H9 (cell line): ENCODE data around the gene ATXN7L3B. TPM values are rescaled to one million over a fixed set of nuclear protein-coding genes. Genes with fewer than 3 reads are reported as not detected.

Source experiments
- DNase-seq: peaks from one replicate; pipeline ENCODE4 v3.0.0-alpha.2; 2017
- H2AFZ ChIP-seq: one replicate; pipeline ENCODE4 v1.6.1; 2013; ENCODE audit warnings: mild to moderate bottlenecking, low read length, control low read depth, moderate library complexity
- H2AK5ac ChIP-seq: 2 replicates; pipeline ENCODE4 v1.6.1; 2013; ENCODE audit warnings: low read length, control low read depth, mixed read lengths; ENCODE audit not compliant: insufficient read length
- H2BK120ac ChIP-seq: one replicate; pipeline ENCODE4 v1.6.1; 2013; ENCODE audit warnings: low read depth, mild to moderate bottlenecking, low read length, control low read depth, inconsistent platforms; ENCODE audit not compliant: poor library complexity, severe bottlenecking
- H2BK12ac ChIP-seq: 2 replicates; pipeline ENCODE4 v1.6.1; 2013; ENCODE audit warnings: low read length, control low read depth, mixed read lengths, low read depth; ENCODE audit not compliant: insufficient read length
- H2BK15ac ChIP-seq: 2 replicates; pipeline ENCODE4 v1.6.1; 2013; ENCODE audit warnings: low read depth, low read length, control low read depth
- H2BK20ac ChIP-seq: one replicate; pipeline ENCODE4 v1.6.1; 2013; ENCODE audit warnings: low read depth, mild to moderate bottlenecking, low read length, control low read depth, inconsistent platforms; ENCODE audit not compliant: poor library complexity, severe bottlenecking
- H2BK5ac ChIP-seq: 2 replicates; pipeline ENCODE4 v1.6.1; 2013; ENCODE audit warnings: low read length, control low read depth, mixed read lengths; ENCODE audit not compliant: insufficient read length
- H3K14ac ChIP-seq: 2 replicates; pipeline ENCODE4 v1.6.1; 2013; ENCODE audit warnings: low read length, control low read depth; ENCODE audit not compliant: insufficient read depth
- H3K18ac ChIP-seq: 2 replicates; pipeline ENCODE4 v1.6.1; 2013; ENCODE audit warnings: low read depth, mild to moderate bottlenecking, mixed read lengths, low read length, control low read depth; ENCODE audit not compliant: insufficient read length
- H3K23ac ChIP-seq: 2 replicates; pipeline ENCODE4 v1.6.1; 2013; ENCODE audit warnings: low read length, control low read depth, mixed read lengths, low read depth; ENCODE audit not compliant: insufficient read length
- H3K23me2 ChIP-seq: 2 replicates; pipeline ENCODE4 v1.6.1; 2013; ENCODE audit warnings: low read depth, mild to moderate bottlenecking, mixed read lengths, low read length, control low read depth; ENCODE audit not compliant: insufficient read length, poor library complexity, severe bottlenecking
- H3K27ac ChIP-seq: 2 replicates; pipeline ENCODE4 v1.5.1; 2013; ENCODE audit warnings: low read length, control low read depth, mixed read lengths, low read depth; ENCODE audit not compliant: insufficient read length
- H3K27me3 ChIP-seq: 2 replicates; pipeline ENCODE4 v1.6.1; 2013; ENCODE audit warnings: low read length, control low read depth, inconsistent platforms; ENCODE audit not compliant: insufficient read depth
- H3K4ac ChIP-seq: 2 replicates; pipeline ENCODE4 v1.6.1; 2013; ENCODE audit warnings: low read depth, mild to moderate bottlenecking, control low read depth, inconsistent platforms, low read length, moderate library complexity
- H3K4me1 ChIP-seq: 2 replicates; pipeline ENCODE4 v1.6.1; 2013; ENCODE audit warnings: low read length, control low read depth, inconsistent platforms; ENCODE audit not compliant: insufficient read depth
- H3K4me2 ChIP-seq: 2 replicates; pipeline ENCODE4 v1.6.1; 2013; ENCODE audit warnings: low read length, control low read depth, mixed read lengths; ENCODE audit not compliant: insufficient read length, insufficient read depth
- H3K56ac ChIP-seq: 2 replicates; pipeline ENCODE4 v1.6.1; 2013; ENCODE audit warnings: low read depth, mild to moderate bottlenecking, mixed read lengths, low read length, control low read depth; ENCODE audit not compliant: insufficient read length
- H3K79me1 ChIP-seq: 2 replicates; pipeline ENCODE4 v1.6.1; 2013; ENCODE audit warnings: low read depth, mild to moderate bottlenecking, moderate library complexity, low read length, control low read depth, inconsistent platforms; ENCODE audit not compliant: insufficient read depth, poor library complexity, severe bottlenecking
- H3K79me2 ChIP-seq: 2 replicates; pipeline ENCODE4 v1.6.1; 2013; ENCODE audit warnings: low read length, control low read depth, inconsistent platforms; ENCODE audit not compliant: insufficient read depth
- H3K9ac ChIP-seq: 2 replicates; pipeline ENCODE4 v1.6.1; 2013; ENCODE audit warnings: low read length, control low read depth, mixed read lengths; ENCODE audit not compliant: insufficient read length; ENCODE audit errors: extremely low read depth
- H3K9me3 ChIP-seq: one replicate; pipeline ENCODE4 v1.6.1; 2013; ENCODE audit warnings: low read depth, low read length, inconsistent platforms; ENCODE audit not compliant: control insufficient read depth
- H3T11ph ChIP-seq: one replicate; pipeline ENCODE4 v1.6.1; 2013; ENCODE audit warnings: mild to moderate bottlenecking, low read length, control low read depth, inconsistent platforms
- H4K20me1 ChIP-seq: one replicate; pipeline ENCODE4 v1.6.1; 2013; ENCODE audit not compliant: control insufficient read depth, insufficient read length, insufficient read depth
- H4K5ac ChIP-seq: 2 replicates; pipeline ENCODE4 v1.6.1; 2013; ENCODE audit warnings: low read depth, mild to moderate bottlenecking, mixed read lengths, low read length, control low read depth; ENCODE audit not compliant: insufficient read length
- H4K8ac ChIP-seq: replicated peaks from 2 replicates; pipeline ENCODE4 v1.6.1; 2013; ENCODE audit warnings: low read length, control low read depth, mixed read lengths, low read depth; ENCODE audit not compliant: insufficient read length
- H4K91ac ChIP-seq: 2 replicates; pipeline ENCODE4 v1.6.1; 2013; ENCODE audit warnings: low read depth, mild to moderate bottlenecking, moderate library complexity, mixed read lengths, low read length, control low read depth; ENCODE audit not compliant: insufficient read length
- H3K27ac Mint-ChIP-seq, 3 experiments: 2 replicates in 2 of 3; 3 replicates in 1 of 3; pipeline ENCODE4 v1.8.0; 2020 to 2021; ENCODE audit warnings: mixed read lengths in 3 of 3, mild to moderate bottlenecking in 1 of 3, moderate library complexity in 1 of 3
- H3K27me3 Mint-ChIP-seq: 2 replicates; pipeline ENCODE4 v1.8.0; 2021; ENCODE audit warnings: low read depth, mild to moderate bottlenecking, moderate library complexity, mixed read lengths
- H3K36me3 Mint-ChIP-seq, 3 experiments: 2 replicates in 2 of 3; 3 replicates in 1 of 3; pipeline ENCODE4 v1.8.0; 2020 to 2021; ENCODE audit warnings: low read depth in 3 of 3, mixed read lengths in 3 of 3; ENCODE audit not compliant: insufficient read depth in 1 of 3
- H3K4me1 Mint-ChIP-seq, 2 experiments: 2 replicates each; pipeline ENCODE4 v1.8.0; 2020; ENCODE audit warnings: mixed read lengths in 2 of 2
- H3K4me3 Mint-ChIP-seq, 2 experiments: 2 replicates in 1 of 2; 3 replicates in 1 of 2; pipeline ENCODE4 v1.8.0; 2020 to 2021; ENCODE audit warnings: mild to moderate bottlenecking in 2 of 2, mixed read lengths in 2 of 2, moderate library complexity in 1 of 2
- H3K9me3 Mint-ChIP-seq, 2 experiments: 2 replicates in 1 of 2; 3 replicates in 1 of 2; pipeline ENCODE4 v1.8.0; 2020; ENCODE audit warnings: mild to moderate bottlenecking in 2 of 2, mixed read lengths in 2 of 2, moderate library complexity in 1 of 2
- CTCF ChIP-seq: fragments of 200-600 bp; sonication (generic); conservative IDR thresholded peaks from 3 replicates; pipeline ENCODE4 v1.8.0; 2021; ENCODE audit warnings: antibody characterized with exemption, mild to moderate bottlenecking
- WGBS: extraction: QIAGEN DNeasy Blood & Tissue Kit; methylation state at CpG from one replicate; pipeline ENCODE4 v1.1.7; 2013; ENCODE audit warnings: missing lambda C conversion rate, low lambda C conversion rate, mixed read lengths; ENCODE audit not compliant: insufficient read length; ENCODE audit errors: extremely low coverage; 5-methylcytosine and 5-hydroxymethylcytosine counted together
- total RNA-seq: library from RNA; stranded (reverse); gene quantifications from 2 replicates; pipeline ENCODE4 v1.2.1, GENCODE V29; 2021

Gene ATXN7L3B
- total RNA-seq, 1 experiment from 2014 or later: 35.3 TPM

- no peaks in the 10 kb centered on the region; the same call in 1 of the 2 replicates for H3K4me1 ChIP-seq
- H3K18ac ChIP-seq: no peak overlapping the region
- no peak overlapping the region for H2BK120ac ChIP-seq
- no peak overlapping the region for H3K4me3 Mint-ChIP-seq
- H3K27ac Mint-ChIP-seq: no peak overlapping the region; a peak in 1 of 7 replicates
- H2BK20ac ChIP-seq: no peak overlapping the region
- no peak overlapping the region for H3K56ac ChIP-seq
- H4K8ac ChIP-seq: no peak overlapping the region
- no peak overlapping the region for H3K4me2 ChIP-seq
- H3K36me3 Mint-ChIP-seq: no peaks in the 10 kb centered on the region
- no peak overlapping the region for H3K23ac ChIP-seq
- H2AK5ac ChIP-seq: no peak overlapping the region
- peaks cover 12 to 17% of the 10 kb centered on the region in 2 experiments for H3K4me1 Mint-ChIP-seq
- H2AFZ ChIP-seq: no peak overlapping the region
- H3T11ph ChIP-seq: no peak overlapping the region
- no peak overlapping the region for H2BK12ac ChIP-seq
- no peak overlapping the region for H3K9ac ChIP-seq
- H2BK15ac ChIP-seq: no peak overlapping the region
- no peaks in the 10 kb centered on the region for H3K27me3 Mint-ChIP-seq
- no peaks in the 10 kb centered on the region for H3K79me2 ChIP-seq
- H3K14ac ChIP-seq: no peak overlapping the region
- H3K23me2 ChIP-seq: no peaks in the 10 kb centered on the region
- no peak overlapping the region for H3K4ac ChIP-seq
- H3K79me1 ChIP-seq: no peaks in the 10 kb centered on the region
- H3K27me3 ChIP-seq: no peaks in the 10 kb centered on the region
- WGBS: no CpG with 5 or more reads among the region's 1 CpG
- no peaks in the 10 kb centered on the region for H3K9me3 Mint-ChIP-seq
- H4K91ac ChIP-seq: no peak overlapping the region
- H4K5ac ChIP-seq: no peak overlapping the region
- no peak for TF ChIP-seq CTCF
- no peaks in the 10 kb centered on the region for H3K9me3 ChIP-seq
- no peak for DNase-seq
- H4K20me1 ChIP-seq: no peaks in the 10 kb centered on the region
- no peak overlapping the region for H3K27ac ChIP-seq
- H2BK5ac ChIP-seq: no peak overlapping the region
These were observed 41.8 kb downstream of the ATXN7L3B start for GRCh38 chr12:74579446-74579845.
